ENCODE data around the gene EOGT.

EOGT gene

DNA sequence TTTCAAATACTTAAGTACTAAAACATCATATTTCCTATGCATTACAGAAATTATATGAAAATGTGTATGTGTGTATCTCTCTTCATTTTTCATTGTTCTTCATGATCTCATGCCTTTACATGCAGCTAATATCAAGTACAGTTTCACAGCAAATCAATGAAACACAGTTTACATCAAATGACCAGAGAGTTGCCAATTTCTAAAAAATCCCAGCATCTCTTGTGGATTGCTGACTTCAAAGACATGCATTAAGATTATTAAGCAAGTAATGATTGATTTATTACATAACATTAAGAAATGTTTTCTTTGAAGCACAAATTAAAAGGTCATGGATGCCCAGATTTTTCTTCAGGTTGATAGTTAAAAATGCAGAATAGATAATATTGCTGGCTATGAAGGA lies 50.1 kb downstream of the EOGT start:
- DNase-seq (ENCODE audit: low read depth in 2 of 2) = no peak

- no peak for DNase-seq (ENCODE audit: low read depth in 2 of 2)
These were observed 54.6 kb downstream of the EOGT start for GRCh38 chr3:68958932-68959331.

GRCh38 chr3:68957895-68958294 lies 55.6 kb downstream of the EOGT start:
- no peak for DNase-seq (ENCODE audit: low read depth in 2 of 2)

DNA sequence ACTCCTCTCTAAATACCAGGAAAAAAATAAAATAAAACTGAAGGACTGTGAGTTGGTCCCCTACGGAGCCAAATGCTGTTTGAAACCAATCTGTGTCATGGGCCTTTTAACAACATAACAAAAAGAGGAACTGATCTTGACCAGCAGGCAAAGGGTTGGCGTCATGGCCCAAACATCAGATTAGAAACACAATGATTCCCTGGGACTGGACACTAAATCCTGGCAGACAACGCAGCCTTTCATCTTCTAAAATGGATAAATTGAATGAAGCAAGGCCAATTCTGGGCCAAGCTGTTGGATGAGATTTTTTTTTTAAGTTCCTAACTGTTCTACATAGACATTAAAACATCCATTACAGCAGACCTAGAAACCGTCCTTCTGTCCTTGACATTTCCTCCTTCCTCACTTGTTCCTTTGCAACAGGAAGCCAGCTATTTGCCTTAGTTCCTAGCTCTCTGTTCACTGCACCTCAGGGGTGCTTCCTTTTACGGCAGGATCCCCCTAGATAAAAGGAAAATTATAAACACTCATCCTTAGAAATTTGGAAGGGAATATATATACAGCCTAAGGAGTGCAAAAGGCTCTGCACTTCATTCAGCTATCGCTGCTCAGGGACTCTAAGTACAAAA lies 59.6 kb downstream of the EOGT start:
- DNase-seq (ENCODE audit: low read depth in 2 of 2) = no peak

GRCh38 chr3:68945225-68945624 lies 68.3 kb downstream of the EOGT start:
- no peak for DNase-seq (ENCODE audit: low read depth in 2 of 2)

- DNase-seq (ENCODE audit: low read depth in 2 of 2) = no peak
These were observed 69.6 kb downstream of the EOGT start for GRCh38 chr3:68943753-68944500.

DNA sequence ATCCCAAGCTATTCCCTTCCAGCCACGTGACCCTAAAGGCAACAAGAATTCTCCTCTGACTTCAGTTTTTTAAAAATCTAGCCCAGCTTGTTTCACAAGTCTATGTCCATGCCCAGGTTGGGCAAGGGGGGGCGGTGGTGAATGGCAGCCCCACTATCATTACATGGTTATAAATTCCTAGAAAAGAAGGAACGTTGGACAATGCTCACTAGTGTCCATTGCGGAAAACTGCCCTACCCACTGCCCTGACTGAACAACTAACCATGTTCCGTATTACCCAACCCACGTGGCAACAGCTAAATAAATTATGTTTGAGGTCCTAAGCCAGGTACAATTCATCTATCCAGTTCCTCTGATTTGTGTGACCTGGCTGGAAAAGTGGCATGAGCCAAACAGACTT lies 72.4 kb downstream of the EOGT start:
- no peak for DNase-seq (ENCODE audit: low read depth in 2 of 2)

DNA sequence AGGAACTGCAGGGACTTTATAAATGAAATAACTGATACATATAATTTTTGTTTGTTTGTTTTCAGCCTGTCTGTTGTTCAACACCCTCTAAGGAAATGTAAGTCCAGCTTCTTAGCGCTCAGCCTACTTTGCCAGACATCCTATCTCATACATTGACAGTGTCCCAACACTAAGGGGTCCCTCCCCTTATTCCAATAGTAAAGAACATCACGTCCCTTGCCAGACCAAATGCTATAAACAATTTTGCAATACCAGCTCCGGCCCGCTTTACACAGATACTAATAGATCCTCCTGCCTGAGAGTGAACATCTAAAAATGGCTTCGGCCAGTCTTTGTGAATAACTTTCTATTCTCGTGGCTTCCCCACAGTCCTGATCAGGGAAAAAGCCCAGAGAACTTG lies 76.6 kb downstream of the EOGT start:
- no peak for DNase-seq (ENCODE audit: low read depth in 2 of 2)

DNA sequence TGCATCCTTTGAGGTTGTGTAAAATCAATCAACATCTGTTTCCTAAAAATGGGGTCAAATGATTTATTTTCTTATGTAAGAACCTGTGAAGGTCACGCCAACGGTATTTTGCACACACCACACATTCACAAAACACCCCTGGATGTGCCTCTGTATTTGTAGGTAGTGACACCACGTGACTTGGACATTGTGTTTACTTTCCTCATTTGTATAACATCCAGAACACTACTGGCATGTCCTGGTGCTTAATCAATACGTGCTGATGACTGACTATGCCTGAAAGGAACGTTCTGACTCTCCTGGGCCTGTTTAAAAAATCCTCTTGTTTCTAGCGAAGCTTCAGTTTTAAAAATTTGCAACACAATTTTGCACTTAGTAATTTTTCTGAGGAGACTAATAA lies 77.7 kb downstream of the EOGT start:
- DNase-seq (ENCODE audit: low read depth in 2 of 2) = no peak

DNA sequence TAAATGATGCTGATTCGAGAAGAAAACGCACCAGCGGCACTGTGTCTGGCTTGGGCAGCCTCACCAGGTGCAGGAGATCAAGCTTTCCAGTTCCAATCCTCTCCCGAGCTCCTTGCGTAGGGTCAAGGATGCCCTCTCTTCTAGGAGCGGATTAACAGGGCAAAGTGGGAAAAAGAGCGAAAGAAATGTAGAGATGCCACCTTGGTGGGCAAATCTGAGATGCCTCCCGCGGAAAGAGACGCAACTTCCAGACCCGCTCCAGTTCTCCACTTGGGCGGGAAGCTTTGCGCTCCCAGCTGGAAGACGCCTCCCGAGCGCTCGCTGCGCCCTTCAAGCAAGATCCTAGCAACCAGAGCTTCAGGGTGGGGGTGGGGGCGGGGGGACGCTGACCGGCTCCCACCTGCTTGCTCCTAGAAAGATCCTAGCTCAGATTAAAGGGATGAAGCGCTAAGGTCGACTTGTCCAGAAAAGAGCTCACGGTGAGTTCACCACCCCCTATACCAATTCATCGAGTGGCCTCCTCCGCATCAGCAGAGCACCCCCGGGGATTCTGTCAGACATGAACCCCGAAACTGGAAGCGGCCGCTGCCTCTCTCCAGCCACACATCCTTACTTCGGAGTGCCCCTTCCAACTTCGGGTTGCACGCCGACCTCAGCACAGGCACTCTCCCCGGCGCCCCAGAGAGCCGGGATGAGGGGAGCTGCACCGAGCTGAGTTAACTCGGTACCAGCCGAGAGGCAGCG lies 81.9 kb downstream of the EOGT start:
- DNase-seq (ENCODE audit: low read depth in 2 of 2) = no peak
